AG10803 (cell line): ENCODE measurements around the gene OPN5.

Experiments used
- DNase-seq: peaks from one replicate; pipeline ENCODE4 v3.0.0; 2010; ENCODE audit warnings: low read depth
- H3K4me3 ChIP-seq: 2 replicates; pipeline ENCODE4 v1.5.1; 2011; ENCODE audit warnings: mild to moderate bottlenecking, low read length, control low read depth
- CTCF ChIP-seq: conservative IDR thresholded peaks from 2 replicates; pipeline ENCODE4 v1.5.1; 2011; ENCODE audit warnings: mild to moderate bottlenecking, low read length, control low read depth, inconsistent platforms

The OPN5 gene

DNA sequence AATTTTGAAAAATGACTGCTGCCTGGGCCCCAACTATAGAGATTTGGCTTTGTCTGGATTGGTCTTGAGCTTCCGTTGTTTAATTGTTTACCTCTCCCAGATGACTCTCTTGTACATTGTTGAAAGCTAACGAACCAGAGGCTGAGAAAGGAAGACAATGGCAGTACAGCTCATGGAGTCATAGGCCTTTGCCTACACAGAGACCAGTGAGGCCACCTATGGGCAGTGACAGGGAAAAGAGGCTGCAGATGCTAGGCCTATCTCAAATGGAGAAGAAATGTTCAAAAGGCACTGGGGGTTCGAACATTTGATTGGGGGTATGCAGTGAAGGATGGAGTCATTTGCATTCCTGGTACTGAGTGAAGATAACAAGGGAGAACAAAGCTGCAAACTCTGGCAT is 29.1 kb downstream of the OPN5 start:
- no peak for DNase-seq
- no peak for TF ChIP-seq CTCF
- no peak overlapping the region for H3K4me3 ChIP-seq

GRCh38 chr6:47811443-47811842 is 29.6 kb downstream of the OPN5 start:
- no peak for DNase-seq
- no peak for TF ChIP-seq CTCF
- no peak overlapping the region for H3K4me3 ChIP-seq

- TF ChIP-seq CTCF: no peak
- DNase-seq: no peak
- H3K4me3 ChIP-seq: no peak overlapping the region
Measured at GRCh38 chr6:47817749-47818148, 35.9 kb downstream of the OPN5 start.

- no peak for DNase-seq
- no peak for TF ChIP-seq CTCF
- H3K4me3 ChIP-seq: no peak overlapping the region
Measured at GRCh38 chr6:47819461-47819860, 37.6 kb downstream of the OPN5 start.

DNA sequence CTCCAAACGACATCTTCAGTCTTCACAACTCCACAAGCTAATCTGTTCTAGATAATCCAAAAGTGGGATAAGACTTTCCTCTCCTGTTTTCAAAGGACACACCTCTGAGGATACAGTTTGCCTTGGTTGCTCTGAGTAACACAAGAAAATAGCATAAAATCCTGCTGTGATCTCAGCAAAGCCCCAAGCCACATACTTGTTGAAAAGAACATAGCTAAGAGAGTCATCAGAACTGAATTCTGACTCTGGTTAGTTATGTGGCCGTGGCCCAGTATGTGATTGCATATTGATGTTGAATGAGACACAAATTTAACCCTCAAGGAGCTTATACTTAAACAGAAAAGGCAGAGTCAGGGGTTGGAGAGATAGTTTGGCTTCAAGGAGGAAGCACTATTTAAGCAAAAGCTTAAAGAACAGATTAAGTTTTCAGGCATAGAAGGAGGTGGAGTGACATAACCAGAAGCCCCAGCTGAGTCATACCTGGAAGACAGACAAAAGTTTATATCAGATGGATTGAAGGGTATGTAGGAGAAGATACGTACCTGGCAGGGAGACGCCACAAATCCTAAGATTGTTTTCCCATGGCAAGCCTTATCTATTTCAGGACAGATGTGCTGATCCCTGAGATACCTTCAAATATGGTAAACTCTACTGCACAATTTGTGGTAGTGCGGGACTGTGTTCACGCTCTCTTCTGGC is 41.2 kb downstream of the OPN5 start:
- DNase-seq: no peak
- TF ChIP-seq CTCF: no peak

GRCh38 chr6:47832386-47833100 is 50.7 kb downstream of the OPN5 start:
- H3K4me3 ChIP-seq: no peak overlapping the region
- no peak for DNase-seq
- no peak for TF ChIP-seq CTCF

More for the DNA sequence above, 41.2 kb downstream of the OPN5 start:
- H3K4me3 ChIP-seq: no peak overlapping the region

GRCh38 chr6:47834196-47834595 is 52.4 kb downstream of the OPN5 start:
- DNase-seq: no peak
- H3K4me3 ChIP-seq: no peak overlapping the region
- TF ChIP-seq CTCF: no peak
